ENCODE data around the gene SLC6A3.

DNA sequence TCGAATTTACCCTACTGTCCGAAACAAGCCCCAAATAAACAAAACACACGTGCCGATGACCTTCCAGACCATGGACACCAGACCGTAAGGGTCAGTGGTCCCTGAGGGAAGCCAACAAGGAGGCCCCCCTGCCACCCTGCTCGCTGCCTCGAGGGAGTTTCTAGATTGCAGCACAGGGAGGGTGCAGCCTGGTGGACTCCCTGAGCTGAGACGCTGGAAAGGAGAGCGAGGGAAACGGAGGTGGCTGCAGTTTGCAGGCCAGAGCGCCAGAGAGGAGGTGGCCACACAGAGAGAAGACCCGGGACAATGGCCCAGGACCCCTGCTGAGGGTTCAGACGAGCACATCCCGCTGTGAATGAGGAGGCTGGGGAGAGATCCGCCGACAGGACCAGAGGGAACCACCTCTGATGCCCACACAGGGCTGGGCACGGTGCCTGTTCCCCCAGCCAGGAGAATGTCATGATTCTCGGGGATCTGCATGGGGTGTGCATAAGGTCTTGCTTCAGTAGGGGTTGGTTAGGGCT lies 48.9 kb downstream of the SLC6A3 start:
- TF ChIP-seq CTCF (conservative IDR thresholded peaks at IDR 0.05) (no peak), ZFX (IDR thresholded peaks at IDR 0.05) (no peak)

All from C4-2B (cell line).